K562 (cell line): ENCODE measurements around the gene IL17REL. TPM values are rescaled to one million over a fixed set of nuclear protein-coding genes. Genes with fewer than 3 reads are reported as not detected.

Experiments
- ATF1 ChIP-seq, 2 experiments: fragments of 450-650 bp in 1 of 2; IDR thresholded peaks; 2 replicates each; pipeline ENCODE4 v1.6.1; 2016; ENCODE audit warnings: missing compliant biosample characterization in 1 of 2, missing genetic modification characterization in 1 of 2
- ATF2 ChIP-seq: sonication (generic); formaldehyde crosslinking; IDR thresholded peaks from 2 replicates; pipeline ENCODE4 v1.8.1; 2022; ENCODE audit warnings: missing genetic modification reagents
- CBX1 ChIP-seq: sonication (generic); IDR thresholded peaks from 2 replicates; pipeline ENCODE4 v1.6.1; 2016; ENCODE audit warnings: antibody characterized with exemption, low read depth, mild to moderate bottlenecking
- CGGBP1 ChIP-seq: fragments of 250-450 bp; sonication (Bioruptor Pico); IDR thresholded peaks from 2 replicates; pipeline ENCODE4 v1.9.0; 2021; ENCODE audit warnings: mild to moderate bottlenecking
- DMBX1 ChIP-seq: fragments of 250-450 bp; sonication (Bioruptor Pico); IDR thresholded peaks from 2 replicates; pipeline ENCODE4 v1.8.0; 2022; ENCODE audit warnings: inconsistent platforms, mild to moderate bottlenecking, moderate library complexity, borderline replicate concordance
- EGR1 ChIP-seq: fragments of 450-650 bp; conservative IDR thresholded peaks from 2 replicates; pipeline ENCODE4 v1.6.1; 2017; ENCODE audit warnings: mild to moderate bottlenecking
- ETV1 ChIP-seq: fragments of 450-650 bp; conservative IDR thresholded peaks from 2 replicates; pipeline ENCODE4 v1.6.1; 2016; ENCODE audit warnings: missing genetic modification characterization, control low read depth, low read depth, missing compliant biosample characterization
- EWSR1 ChIP-seq: fragments of 450-650 bp; IDR thresholded peaks from 2 replicates; pipeline ENCODE4 v1.6.1; 2018; ENCODE audit warnings: borderline replicate concordance, mild to moderate bottlenecking, low read depth, moderate library complexity; ENCODE audit not compliant: partially characterized antibody
- GABPA ChIP-seq: fragments of 200-800 bp; sonication (Bioruptor generic); conservative IDR thresholded peaks from 2 replicates; pipeline ENCODE4 v1.6.1; 2016; ENCODE audit warnings: low read depth, missing genetic modification characterization, missing compliant biosample characterization
- JUN ChIP-seq, 2 experiments: sonication (generic) in 1 of 2; formaldehyde crosslinking in 1 of 2; IDR thresholded peaks; 2 replicates each; pipeline versions ENCODE4 v1.6.1 to v1.8.0; 2012 to 2022; ENCODE audit warnings: borderline replicate concordance in 2 of 2, mild to moderate bottlenecking in 2 of 2, improper control_type of control experiment in 1 of 2, low read depth in 1 of 2, low read length in 1 of 2, missing genetic modification reagents in 1 of 2
- L3MBTL2 ChIP-seq: fragments of 450-650 bp; IDR thresholded peaks from 2 replicates; pipeline ENCODE4 v1.6.1; 2016; ENCODE audit warnings: mild to moderate bottlenecking, moderate library complexity
- NCOA1 ChIP-seq: fragments of 450-650 bp; IDR thresholded peaks from 2 replicates; pipeline ENCODE4 v1.6.1; 2016; ENCODE audit warnings: low read depth
- PBX2 ChIP-seq, 2 experiments: IDR thresholded peaks in 1 of 2; conservative IDR thresholded peaks in 1 of 2; 2 replicates each; pipeline ENCODE4 v1.6.1; 2016; ENCODE audit warnings: low read depth in 2 of 2, mild to moderate bottlenecking in 1 of 2, missing compliant biosample characterization in 1 of 2, missing genetic modification characterization in 1 of 2, moderate library complexity in 1 of 2
- RBM14 ChIP-seq: fragments of 200-400 bp; formaldehyde crosslinking; IDR thresholded peaks from 2 replicates; pipeline ENCODE4 v1.6.1; 2018; ENCODE audit warnings: low read depth, mild to moderate bottlenecking, low read length, moderate library complexity, borderline replicate concordance; ENCODE audit not compliant: insufficient read depth
- RBM15 ChIP-seq: fragments of 200-400 bp; formaldehyde crosslinking; IDR thresholded peaks from 2 replicates; pipeline ENCODE4 v1.6.1; 2018; ENCODE audit warnings: mild to moderate bottlenecking, low read length, moderate library complexity; ENCODE audit not compliant: insufficient read depth
- ZC3H11A ChIP-seq: IDR thresholded peaks from 2 replicates; pipeline ENCODE4 v1.6.1; 2012; ENCODE audit warnings: low read depth, low read length, improper control_type of control experiment
- ZNF436 ChIP-seq: fragments of 250-450, 450-650 bp; sonication (Bioruptor Pico); formaldehyde crosslinking; IDR thresholded peaks from 2 replicates; pipeline ENCODE4 v1.7.0; 2020; ENCODE audit warnings: mild to moderate bottlenecking
- polyA plus RNA-seq, 8 experiments: library from polyadenylated mRNA; depleted of rRNA in 4 of 8; stranded (reverse) in 5 of 8; unstranded in 3 of 8; fragments of >200 nt; fragmentation: Nextera tagmentation in 2 of 8; fragmentation: Illumina TruSeq in 1 of 8; extraction: Ambion mirVana in 2 of 8; extraction: Trizol in 1 of 8; gene quantifications; 2 replicates each; pipeline versions ENCODE4 v1.2.1 to v1.2.3, GENCODE V29; 2011 to 2014; ENCODE audit warnings: inconsistent platforms in 1 of 8, missing spikeins in 1 of 8
- total RNA-seq, 7 experiments: library from RNA; depleted of rRNA in 6 of 7; stranded (reverse); fragments of >200 nt in 6 of 7; fragmentation: Illumina TruSeq in 2 of 7; extraction: Trizol in 2 of 7; gene quantifications; 2 replicates each; pipeline versions ENCODE4 v1.2.1 to v1.2.3, GENCODE V29; 2011 to 2021; ENCODE audit warnings: low replicate concordance in 1 of 7
- TF ChIP-seq, protein P1 (sequence below): sonication (generic); formaldehyde crosslinking; IDR thresholded peaks from 2 replicates; pipeline ENCODE4 v1.5.0; 2020; ENCODE audit warnings: missing genetic modification reagents
- TF ChIP-seq, protein P2 (sequence below): fragments of 250-450 bp; sonication (Bioruptor Pico); IDR thresholded peaks from 2 replicates; pipeline ENCODE4 v1.8.0; 2021; ENCODE audit warnings: moderate library complexity, mild to moderate bottlenecking, inconsistent platforms

The IL17REL gene
- total and polyA plus RNA-seq, 9 of the 15 experiments (the other 6 are each of a cell fraction or from before 2014, with no cell fraction given), result 0.05 to 0.42 (median 0.11) TPM; not detected in 4

GRCh38 chr22:49970528-49971231, 41.9 kb downstream of the IL17REL start (continued):
- TF ChIP-seq, protein P1, sequence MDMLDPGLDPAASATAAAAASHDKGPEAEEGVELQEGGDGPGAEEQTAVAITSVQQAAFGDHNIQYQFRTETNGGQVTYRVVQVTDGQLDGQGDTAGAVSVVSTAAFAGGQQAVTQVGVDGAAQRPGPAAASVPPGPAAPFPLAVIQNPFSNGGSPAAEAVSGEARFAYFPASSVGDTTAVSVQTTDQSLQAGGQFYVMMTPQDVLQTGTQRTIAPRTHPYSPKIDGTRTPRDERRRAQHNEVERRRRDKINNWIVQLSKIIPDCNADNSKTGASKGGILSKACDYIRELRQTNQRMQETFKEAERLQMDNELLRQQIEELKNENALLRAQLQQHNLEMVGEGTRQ, result peak; percentile 93
- peak; percentile 82 for TF ChIP-seq L3MBTL2
- no peak for TF ChIP-seq RBM14
- no peak for TF ChIP-seq CGGBP1
- peak; percentile 48; the same call in 1 of the 2 replicates for TF ChIP-seq ETV1 (tag)
- TF ChIP-seq, protein P2, sequence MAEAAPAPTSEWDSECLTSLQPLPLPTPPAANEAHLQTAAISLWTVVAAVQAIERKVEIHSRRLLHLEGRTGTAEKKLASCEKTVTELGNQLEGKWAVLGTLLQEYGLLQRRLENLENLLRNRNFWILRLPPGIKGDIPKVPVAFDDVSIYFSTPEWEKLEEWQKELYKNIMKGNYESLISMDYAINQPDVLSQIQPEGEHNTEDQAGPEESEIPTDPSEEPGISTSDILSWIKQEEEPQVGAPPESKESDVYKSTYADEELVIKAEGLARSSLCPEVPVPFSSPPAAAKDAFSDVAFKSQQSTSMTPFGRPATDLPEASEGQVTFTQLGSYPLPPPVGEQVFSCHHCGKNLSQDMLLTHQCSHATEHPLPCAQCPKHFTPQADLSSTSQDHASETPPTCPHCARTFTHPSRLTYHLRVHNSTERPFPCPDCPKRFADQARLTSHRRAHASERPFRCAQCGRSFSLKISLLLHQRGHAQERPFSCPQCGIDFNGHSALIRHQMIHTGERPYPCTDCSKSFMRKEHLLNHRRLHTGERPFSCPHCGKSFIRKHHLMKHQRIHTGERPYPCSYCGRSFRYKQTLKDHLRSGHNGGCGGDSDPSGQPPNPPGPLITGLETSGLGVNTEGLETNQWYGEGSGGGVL (CRISPR knock-in tag), result no peak
- peak; percentile 61 for TF ChIP-seq PBX2 (CRISPR knock-in tag; IDR thresholded peaks at IDR 0.05; ENCODE audit: low read depth)
- peak; percentile 79 for TF ChIP-seq PBX2 (tag; conservative IDR thresholded peaks at IDR 0.05; ENCODE audit: low read depth)
- TF ChIP-seq EGR1, result peak; percentile 65
- peak; percentile 75; the same call in 1 of the 2 replicates for TF ChIP-seq ATF2 (CRISPR knock-in tag)
- no peak for TF ChIP-seq RBM15
- peak; percentile 43; the same call in 1 of the 2 replicates for TF ChIP-seq NCOA1
- no peak for TF ChIP-seq ZNF436
- TF ChIP-seq DMBX1, result no peak
- no peak for TF ChIP-seq ZC3H11A
- TF ChIP-seq ATF1 (CRISPR knock-in tag; IDR thresholded peaks at IDR 0.05), result no peak; the same call in 1 of the 2 replicates
- TF ChIP-seq ATF1 (tag; IDR thresholded peaks at IDR 0.05), result peak; percentile 96
- no peak for TF ChIP-seq EWSR1
- peak; percentile 99 for TF ChIP-seq JUN (IDR thresholded peaks at IDR 0.05; ENCODE audit: borderline replicate concordance, low read depth, low read length)
- TF ChIP-seq JUN (CRISPR knock-in tag; IDR thresholded peaks at IDR 0.05; ENCODE audit: borderline replicate concordance), result peak; percentile 65; the same call in 1 of the 2 replicates
- peak; percentile 66 for TF ChIP-seq GABPA (tag)
- TF ChIP-seq CBX1, result no peak
